Liver (tissue), 9 donors: ENCODE data around the gene MAN2B2. TPM values are rescaled to one million over a fixed set of nuclear protein-coding genes. Genes with fewer than 3 reads are reported as not detected.

ENCODE experiments used
- DNase-seq: peaks from one replicate; pipeline ENCODE4 v3.0.0-alpha.2; 2017; ENCODE audit warnings: low spot score
- H3K27ac ChIP-seq, 2 donors: one replicate each; pipeline ENCODE4 v1.7.0; 2013; ENCODE audit warnings: inconsistent platforms in 2 of 2, low read length in 2 of 2, control low read depth in 1 of 2, low read depth in 1 of 2, mild to moderate bottlenecking in 1 of 2
- H3K27me3 ChIP-seq, 4 donors: one replicate each; pipeline versions ENCODE4 v1.6.1 to v1.7.0; 2013; ENCODE audit warnings: low read length in 3 of 4, inconsistent platforms in 1 of 4, mild to moderate bottlenecking in 1 of 4, moderate library complexity in 1 of 4; ENCODE audit not compliant: control insufficient read depth in 4 of 4, insufficient read depth in 4 of 4
- H3K36me3 ChIP-seq, 4 donors: one replicate each; pipeline versions ENCODE4 v1.6.1 to v1.7.0; 2013; ENCODE audit warnings: low read length in 3 of 4, mild to moderate bottlenecking in 3 of 4, low read depth in 1 of 4, moderate library complexity in 1 of 4; ENCODE audit not compliant: control insufficient read depth in 4 of 4, insufficient read depth in 3 of 4
- H3K4me1 ChIP-seq, 4 donors: one replicate each; pipeline versions ENCODE4 v1.6.1 to v1.7.0; 2013; ENCODE audit warnings: low read length in 3 of 4, mild to moderate bottlenecking in 3 of 4, moderate library complexity in 1 of 4; ENCODE audit not compliant: control insufficient read depth in 4 of 4, insufficient read depth in 4 of 4
- H3K4me3 ChIP-seq, 3 donors: one replicate each; pipeline versions ENCODE4 v1.6.1 to v1.7.0; 2013; ENCODE audit warnings: low read length in 3 of 3, control low read depth in 1 of 3, low read depth in 1 of 3, mild to moderate bottlenecking in 1 of 3
- H3K9ac ChIP-seq, 2 donors: one replicate each; pipeline ENCODE4 v1.7.0; 2013; ENCODE audit warnings: low read length in 2 of 2, mild to moderate bottlenecking in 2 of 2, moderate library complexity in 2 of 2, control low read depth in 1 of 2, low read depth in 1 of 2
- H3K9me3 ChIP-seq, 4 donors: one replicate each; pipeline versions ENCODE4 v1.6.1 to v1.7.0; 2013; ENCODE audit warnings: low read length in 3 of 4; ENCODE audit not compliant: control insufficient read depth in 4 of 4
- ATF3 ChIP-seq: IDR thresholded peaks from 2 replicates; pipeline ENCODE4 v1.6.1; 2016; ENCODE audit warnings: antibody characterized with exemption
- CTCF ChIP-seq: fragments of 150-350 bp; IDR thresholded peaks from 2 replicates; pipeline ENCODE4 v1.5.1; 2017; ENCODE audit warnings: improper control_type of control experiment, low read depth, low read length; ENCODE audit not compliant: missing input control
- EGR1 ChIP-seq, 2 donors: IDR thresholded peaks; 2 replicates each; pipeline ENCODE4 v1.6.1; 2016 to 2018; ENCODE audit warnings: antibody characterized with exemption in 2 of 2, low read depth in 2 of 2
- FOXA1 ChIP-seq: IDR thresholded peaks from 2 replicates; pipeline ENCODE4 v1.6.1; 2016; ENCODE audit warnings: antibody characterized with exemption
- FOXA2 ChIP-seq: IDR thresholded peaks from 2 replicates; pipeline ENCODE4 v1.6.1; 2016; ENCODE audit warnings: antibody characterized with exemption
- GABPA ChIP-seq, 2 donors: IDR thresholded peaks in 1 of 2; conservative IDR thresholded peaks in 1 of 2; 2 replicates each; pipeline ENCODE4 v1.6.1; 2016; ENCODE audit warnings: antibody characterized with exemption in 2 of 2, mild to moderate bottlenecking in 1 of 2, moderate library complexity in 1 of 2
- HNF4A ChIP-seq, 2 donors: conservative IDR thresholded peaks; 2 replicates each; pipeline ENCODE4 v1.6.1; 2016; ENCODE audit warnings: antibody characterized with exemption in 2 of 2, mild to moderate bottlenecking in 2 of 2
- HNF4G ChIP-seq: IDR thresholded peaks from 2 replicates; pipeline ENCODE4 v1.6.1; 2016; ENCODE audit warnings: antibody characterized with exemption
- JUND ChIP-seq, 2 donors: IDR thresholded peaks; 2 replicates each; pipeline ENCODE4 v1.6.1; 2016; ENCODE audit warnings: antibody characterized with exemption in 2 of 2
- MAX ChIP-seq: IDR thresholded peaks from 2 replicates; pipeline ENCODE4 v1.6.1; 2016; ENCODE audit warnings: antibody characterized with exemption
- NR2F2 ChIP-seq: IDR thresholded peaks from 2 replicates; pipeline ENCODE4 v1.6.1; 2016; ENCODE audit warnings: antibody characterized with exemption
- RAD21 ChIP-seq, 2 donors: IDR thresholded peaks; 2 replicates each; pipeline ENCODE4 v1.6.1; 2016; ENCODE audit warnings: antibody characterized with exemption in 2 of 2, mild to moderate bottlenecking in 2 of 2
- RXRA ChIP-seq, 2 donors: IDR thresholded peaks; 2 replicates each; pipeline ENCODE4 v1.6.1; 2017 to 2018; ENCODE audit warnings: antibody characterized with exemption in 2 of 2, mild to moderate bottlenecking in 1 of 2
- SP1 ChIP-seq: IDR thresholded peaks from 2 replicates; pipeline ENCODE4 v1.6.1; 2018; ENCODE audit warnings: antibody characterized with exemption, mild to moderate bottlenecking
- TAF1 ChIP-seq: conservative IDR thresholded peaks from 2 replicates; pipeline ENCODE4 v1.6.1; 2016; ENCODE audit warnings: antibody characterized with exemption, mild to moderate bottlenecking
- YY1 ChIP-seq: IDR thresholded peaks from 2 replicates; pipeline ENCODE4 v1.6.1; 2016; ENCODE audit warnings: antibody characterized with exemption, mild to moderate bottlenecking
- WGBS: extraction: QIAGEN DNeasy Blood & Tissue Kit; methylation state at CpG from one replicate; pipeline ENCODE4 v1.1.7; 2013; 5-methylcytosine and 5-hydroxymethylcytosine counted together
- polyA plus RNA-seq, 2 donors: library from polyadenylated mRNA; stranded (reverse) in 1 of 2; unstranded in 1 of 2; fragments of 200-250 nt in 1 of 2; fragments of >200 nt in 1 of 2; fragmentation: Nextera tagmentation in 1 of 2; extraction: Ambion mirVana in 1 of 2; gene quantifications; one replicate each; pipeline versions ENCODE4 v1.2.1 to v1.2.3, GENCODE V29; 2013 to 2015
- total RNA-seq, 2 donors: library from RNA; depleted of rRNA; stranded (reverse); fragments of >200 nt; gene quantifications; one replicate each; pipeline ENCODE4 v1.2.3, GENCODE V29; 2014
- TF ChIP-seq, protein P1 (sequence below): IDR thresholded peaks from 2 replicates; pipeline ENCODE4 v1.6.1; 2016; ENCODE audit warnings: antibody characterized with exemption, mild to moderate bottlenecking
- TF ChIP-seq, protein P2 (sequence below): IDR thresholded peaks from 2 replicates; pipeline ENCODE4 v1.6.1; 2016; ENCODE audit warnings: antibody characterized with exemption
- donor health status: healthy.
- donor health status: healthy.
- donor health status: healthy.
- donor health status: healthy.
- donor health status: healthy.

The MAN2B2 gene
- total and polyA plus RNA-seq, 4 donors, result 14.7 to 29.7 (median 22.5) TPM

DNA sequence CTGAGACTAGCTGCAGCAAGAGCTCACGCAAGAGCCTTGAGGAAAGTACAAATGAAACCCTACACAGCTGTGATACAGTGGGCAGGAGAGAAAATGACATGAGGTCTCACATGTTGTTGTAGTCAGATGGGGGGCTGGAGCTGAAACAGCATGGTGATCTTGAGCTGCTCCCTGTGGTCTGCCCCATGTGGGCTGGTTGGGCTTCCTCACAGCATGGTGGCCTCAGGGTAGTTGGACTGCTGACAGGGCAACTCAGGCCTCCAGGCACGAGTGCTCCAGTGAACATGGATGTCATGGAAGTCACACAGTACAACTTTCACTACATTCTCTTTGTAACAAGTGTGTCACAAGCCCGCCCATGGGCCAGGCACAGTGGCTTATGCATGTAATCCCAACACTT, 3.4 kb upstream of the MAN2B2 start:
- no peak overlapping the region for H3K27ac ChIP-seq
- WGBS, result 90% methylated on average over 3 of the region's 3 CpGs
- H3K27me3 ChIP-seq, result no peaks in the 10 kb centered on the region
- DNase-seq, result no peak
- TF ChIP-seq JUND (IDR thresholded peaks at IDR 0.05) (no peak), RAD21 (IDR thresholded peaks at IDR 0.05) (no peak), TAF1 (no peak), HNF4G (no peak), YY1 (no peak), EGR1 (IDR thresholded peaks at IDR 0.05; ENCODE audit: low read depth in 2 of 2) (no peak), FOXA2 (no peak), RXRA (IDR thresholded peaks at IDR 0.05) (no peak), NR2F2 (no peak), GABPA (IDR thresholded peaks at IDR 0.05 in 1 of 2, conservative IDR thresholded peaks at IDR 0.05 in 1 of 2) (no peak)
- peaks cover 0 to 3% (median under 1%) of the 10 kb centered on the region in 4 donors for H3K9me3 ChIP-seq
- H3K4me3 ChIP-seq, result no peak overlapping the region
- H3K4me1 ChIP-seq, result peaks cover 12 to 25% (median 18%) of the 10 kb centered on the region in 4 donors
- H3K36me3 ChIP-seq, result no peaks in the 10 kb centered on the region
- no peak overlapping the region for H3K9ac ChIP-seq

DNA sequence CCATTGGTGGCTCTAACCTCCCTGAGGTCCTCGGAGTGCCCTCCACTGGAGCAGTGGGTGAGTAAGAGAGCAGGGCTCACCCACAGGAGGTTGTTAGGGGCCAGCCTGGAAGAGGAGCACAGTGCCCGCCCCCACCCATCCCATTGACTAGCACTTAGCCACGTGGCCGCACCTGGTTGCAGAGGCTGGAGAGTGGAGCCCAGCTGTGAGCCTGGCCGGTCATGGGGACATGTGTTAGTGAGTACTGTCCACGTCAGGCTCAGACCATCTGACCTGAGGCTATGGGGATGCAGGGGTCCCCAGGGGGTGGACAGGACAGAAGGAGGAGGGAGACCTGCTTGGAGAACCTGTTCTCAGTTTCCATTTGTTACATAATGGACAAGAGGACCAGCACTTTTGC, 1.4 kb upstream of the MAN2B2 start:
- Histone ChIP-seq H3K4me3 (no peak overlapping the region), H3K4me1 (peaks cover 18 to 35% (median 26%) of the 10 kb centered on the region in 4 donors), H3K27me3 (no peaks in the 10 kb centered on the region), H3K36me3 (peaks cover 0 to 6% (median 4%) of the 10 kb centered on the region in 4 donors), H3K9ac (no peak overlapping the region), H3K27ac (no peak overlapping the region), H3K9me3 (peaks cover 0 to 3% (median under 1%) of the 10 kb centered on the region in 4 donors)
- WGBS, result 71% methylated on average over 6 of the region's 6 CpGs
- TF ChIP-seq FOXA1 (no peak), MAX (no peak), RXRA (IDR thresholded peaks at IDR 0.05) (no peak), HNF4G (no peak), GABPA (IDR thresholded peaks at IDR 0.05 in 1 of 2, conservative IDR thresholded peaks at IDR 0.05 in 1 of 2) (no peak), TAF1 (no peak), JUND (IDR thresholded peaks at IDR 0.05) (no peak), FOXA2 (no peak), EGR1 (IDR thresholded peaks at IDR 0.05; ENCODE audit: low read depth in 2 of 2) (no peak), SP1 (no peak), HNF4A (conservative IDR thresholded peaks at IDR 0.05) (no peak), YY1 (no peak), RAD21 (IDR thresholded peaks at IDR 0.05) (no peak), NR2F2 (no peak), CTCF (no peak), ATF3 (no peak)
- TF ChIP-seq, protein P1, sequence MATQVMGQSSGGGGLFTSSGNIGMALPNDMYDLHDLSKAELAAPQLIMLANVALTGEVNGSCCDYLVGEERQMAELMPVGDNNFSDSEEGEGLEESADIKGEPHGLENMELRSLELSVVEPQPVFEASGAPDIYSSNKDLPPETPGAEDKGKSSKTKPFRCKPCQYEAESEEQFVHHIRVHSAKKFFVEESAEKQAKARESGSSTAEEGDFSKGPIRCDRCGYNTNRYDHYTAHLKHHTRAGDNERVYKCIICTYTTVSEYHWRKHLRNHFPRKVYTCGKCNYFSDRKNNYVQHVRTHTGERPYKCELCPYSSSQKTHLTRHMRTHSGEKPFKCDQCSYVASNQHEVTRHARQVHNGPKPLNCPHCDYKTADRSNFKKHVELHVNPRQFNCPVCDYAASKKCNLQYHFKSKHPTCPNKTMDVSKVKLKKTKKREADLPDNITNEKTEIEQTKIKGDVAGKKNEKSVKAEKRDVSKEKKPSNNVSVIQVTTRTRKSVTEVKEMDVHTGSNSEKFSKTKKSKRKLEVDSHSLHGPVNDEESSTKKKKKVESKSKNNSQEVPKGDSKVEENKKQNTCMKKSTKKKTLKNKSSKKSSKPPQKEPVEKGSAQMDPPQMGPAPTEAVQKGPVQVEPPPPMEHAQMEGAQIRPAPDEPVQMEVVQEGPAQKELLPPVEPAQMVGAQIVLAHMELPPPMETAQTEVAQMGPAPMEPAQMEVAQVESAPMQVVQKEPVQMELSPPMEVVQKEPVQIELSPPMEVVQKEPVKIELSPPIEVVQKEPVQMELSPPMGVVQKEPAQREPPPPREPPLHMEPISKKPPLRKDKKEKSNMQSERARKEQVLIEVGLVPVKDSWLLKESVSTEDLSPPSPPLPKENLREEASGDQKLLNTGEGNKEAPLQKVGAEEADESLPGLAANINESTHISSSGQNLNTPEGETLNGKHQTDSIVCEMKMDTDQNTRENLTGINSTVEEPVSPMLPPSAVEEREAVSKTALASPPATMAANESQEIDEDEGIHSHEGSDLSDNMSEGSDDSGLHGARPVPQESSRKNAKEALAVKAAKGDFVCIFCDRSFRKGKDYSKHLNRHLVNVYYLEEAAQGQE, result no peak
- TF ChIP-seq, protein P2, sequence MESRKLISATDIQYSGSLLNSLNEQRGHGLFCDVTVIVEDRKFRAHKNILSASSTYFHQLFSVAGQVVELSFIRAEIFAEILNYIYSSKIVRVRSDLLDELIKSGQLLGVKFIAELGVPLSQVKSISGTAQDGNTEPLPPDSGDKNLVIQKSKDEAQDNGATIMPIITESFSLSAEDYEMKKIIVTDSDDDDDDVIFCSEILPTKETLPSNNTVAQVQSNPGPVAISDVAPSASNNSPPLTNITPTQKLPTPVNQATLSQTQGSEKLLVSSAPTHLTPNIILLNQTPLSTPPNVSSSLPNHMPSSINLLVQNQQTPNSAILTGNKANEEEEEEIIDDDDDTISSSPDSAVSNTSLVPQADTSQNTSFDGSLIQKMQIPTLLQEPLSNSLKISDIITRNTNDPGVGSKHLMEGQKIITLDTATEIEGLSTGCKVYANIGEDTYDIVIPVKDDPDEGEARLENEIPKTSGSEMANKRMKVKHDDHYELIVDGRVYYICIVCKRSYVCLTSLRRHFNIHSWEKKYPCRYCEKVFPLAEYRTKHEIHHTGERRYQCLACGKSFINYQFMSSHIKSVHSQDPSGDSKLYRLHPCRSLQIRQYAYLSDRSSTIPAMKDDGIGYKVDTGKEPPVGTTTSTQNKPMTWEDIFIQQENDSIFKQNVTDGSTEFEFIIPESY, result no peak
- DNase-seq, result no peak
